Mucosa of stomach (tissue), 1 donor: ENCODE data around the gene TSPAN18.
A peak's percentile ranks its signal among the peaks of the same experiment; 100 is the strongest.

Source experiments
- H3K27me3 ChIP-seq: one replicate; pipeline ENCODE4 v1.7.0; 2013; ENCODE audit warnings: mild to moderate bottlenecking, low read length; ENCODE audit not compliant: control insufficient read depth, insufficient read depth
- H3K36me3 ChIP-seq: one replicate; pipeline ENCODE4 v1.7.0; 2013; ENCODE audit warnings: low read length; ENCODE audit not compliant: control insufficient read depth, insufficient read depth
- H3K4me1 ChIP-seq: one replicate; pipeline ENCODE4 v1.7.0; 2013; ENCODE audit warnings: mild to moderate bottlenecking, low read length; ENCODE audit not compliant: control insufficient read depth, insufficient read depth
- H3K4me3 ChIP-seq: one replicate; pipeline ENCODE4 v1.7.0; 2013; ENCODE audit warnings: low read length
- H3K9ac ChIP-seq: one replicate; pipeline ENCODE4 v1.7.0; 2013; ENCODE audit warnings: mild to moderate bottlenecking, low read length, moderate library complexity
- H3K9me3 ChIP-seq: one replicate; pipeline ENCODE4 v1.7.0; 2013; ENCODE audit warnings: mild to moderate bottlenecking, low read length, moderate library complexity; ENCODE audit not compliant: control insufficient read depth
- donor health status: Pancreatic carcinoma.

The TSPAN18 gene

GRCh38 chr11:44934735-44935250 is 208.0 kb downstream of the TSPAN18 start:
- Histone ChIP-seq H3K4me1 (peaks cover 3% of the 10 kb centered on the region), H3K4me3 (no peak overlapping the region), H3K9ac (no peak overlapping the region), H3K36me3 (peaks cover 8% of the 10 kb centered on the region), H3K9me3 (no peaks in the 10 kb centered on the region), H3K27me3 (no peaks in the 10 kb centered on the region)

DNA sequence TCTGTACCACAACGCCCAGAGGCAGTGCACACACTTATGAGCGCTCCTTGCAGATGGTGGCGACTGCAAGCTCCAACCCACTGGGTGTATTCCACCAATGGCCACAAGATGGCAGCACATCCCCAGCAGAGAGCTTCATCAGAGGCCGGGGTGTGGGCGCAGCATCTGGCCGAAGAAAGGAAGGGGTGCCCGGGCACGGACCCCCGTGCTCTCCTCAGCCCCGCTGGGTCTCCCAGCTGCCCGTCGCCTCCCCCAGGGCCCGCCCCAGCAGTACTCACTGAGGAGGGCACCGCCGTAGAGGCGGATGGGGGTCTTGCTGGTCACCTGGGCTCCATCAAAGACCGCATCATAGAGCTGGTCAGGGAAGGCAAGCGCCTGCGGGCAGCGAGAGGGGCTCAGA is 209.8 kb downstream of the TSPAN18 start:
- H3K4me1 ChIP-seq, result peaks cover 13% of the 10 kb centered on the region
- no peaks in the 10 kb centered on the region for H3K9me3 ChIP-seq
- H3K36me3 ChIP-seq, result peaks cover 8% of the 10 kb centered on the region
- H3K27me3 ChIP-seq, result no peaks in the 10 kb centered on the region
- H3K9ac ChIP-seq, result no peak overlapping the region
- no peak overlapping the region for H3K4me3 ChIP-seq

GRCh38 chr11:44936951-44937543 is 210.3 kb downstream of the TSPAN18 start:
- Histone ChIP-seq H3K4me3 (no peak overlapping the region), H3K9me3 (no peaks in the 10 kb centered on the region), H3K9ac (no peak overlapping the region), H3K4me1 (peaks cover 18% of the 10 kb centered on the region), H3K27me3 (no peaks in the 10 kb centered on the region), H3K36me3 (peaks cover 8% of the 10 kb centered on the region)

- H3K9me3 ChIP-seq, result no peaks in the 10 kb centered on the region
- H3K4me3 ChIP-seq, result no peak overlapping the region
- no peaks in the 10 kb centered on the region for H3K27me3 ChIP-seq
- peaks cover 29% of the 10 kb centered on the region for H3K4me1 ChIP-seq
- peaks cover 8% of the 10 kb centered on the region for H3K36me3 ChIP-seq
- H3K9ac ChIP-seq, result no peak overlapping the region
Measured at GRCh38 chr11:44938066-44938691, 211.4 kb downstream of the TSPAN18 start.

GRCh38 chr11:44939673-44940395 is 213.1 kb downstream of the TSPAN18 start:
- no peaks in the 10 kb centered on the region for H3K9me3 ChIP-seq
- peaks cover 43% of the 10 kb centered on the region for H3K4me1 ChIP-seq
- no peak overlapping the region for H3K4me3 ChIP-seq
- H3K27me3 ChIP-seq, result no peaks in the 10 kb centered on the region
- H3K36me3 ChIP-seq, result no peaks in the 10 kb centered on the region
- H3K9ac ChIP-seq, result no peak overlapping the region

DNA sequence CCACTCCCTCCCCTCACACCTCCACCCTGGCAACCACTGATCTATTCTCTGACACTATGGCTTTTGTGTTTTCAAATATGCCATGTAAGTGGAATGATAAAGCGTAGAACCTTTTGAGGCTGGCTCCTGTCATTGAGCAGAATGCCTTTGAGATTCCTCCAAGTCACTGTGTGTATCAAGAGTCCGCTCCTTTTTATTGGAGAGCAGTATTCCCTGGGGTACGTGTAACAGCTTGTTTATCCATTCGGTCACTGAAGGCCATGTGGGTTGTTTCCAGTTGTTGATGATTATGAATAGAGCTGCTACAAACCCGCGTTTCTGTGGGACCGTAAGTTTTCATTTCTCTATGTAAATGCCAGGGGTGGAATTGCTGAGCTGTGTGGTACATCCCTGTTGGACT is 213.6 kb downstream of the TSPAN18 start:
- Histone ChIP-seq H3K36me3 (no peaks in the 10 kb centered on the region), H3K4me3 (no peak overlapping the region), H3K4me1 (peaks cover 43% of the 10 kb centered on the region), H3K9me3 (no peaks in the 10 kb centered on the region), H3K27me3 (no peaks in the 10 kb centered on the region), H3K9ac (no peak overlapping the region)

DNA sequence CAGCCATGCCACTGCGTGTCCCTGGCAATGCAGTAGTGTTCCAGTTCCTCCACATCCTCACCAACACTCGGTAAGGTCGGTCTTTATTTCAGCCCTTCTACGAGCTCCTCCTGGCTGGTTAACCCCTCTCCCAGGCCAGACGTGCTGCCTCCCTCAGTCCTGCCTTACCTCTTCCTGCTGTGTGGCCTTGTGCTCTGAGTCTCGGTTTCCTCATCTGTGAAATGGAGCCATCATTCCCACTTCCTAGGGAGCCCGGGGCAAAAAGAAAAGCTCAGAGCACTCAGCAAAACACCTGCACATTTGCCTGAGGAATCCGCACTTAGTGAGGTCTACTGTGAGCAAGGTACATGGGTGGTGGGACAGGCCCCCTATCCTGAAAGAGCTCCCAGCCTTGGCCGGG is 214.1 kb downstream of the TSPAN18 start:
- Histone ChIP-seq H3K9me3 (no peaks in the 10 kb centered on the region), H3K36me3 (no peaks in the 10 kb centered on the region), H3K4me3 (no peak overlapping the region), H3K27me3 (no peaks in the 10 kb centered on the region), H3K4me1 (peaks cover 43% of the 10 kb centered on the region), H3K9ac (no peak overlapping the region)

GRCh38 chr11:44941259-44942021 is 214.7 kb downstream of the TSPAN18 start:
- no peaks in the 10 kb centered on the region for H3K9me3 ChIP-seq
- no peak overlapping the region for H3K9ac ChIP-seq
- H3K36me3 ChIP-seq, result no peaks in the 10 kb centered on the region
- no peak overlapping the region for H3K4me3 ChIP-seq
- H3K27me3 ChIP-seq, result no peaks in the 10 kb centered on the region
- peaks cover 43% of the 10 kb centered on the region for H3K4me1 ChIP-seq

- Histone ChIP-seq H3K9ac (peak overlapping the region; percentile 36), H3K36me3 (no peaks in the 10 kb centered on the region), H3K4me3 (no peak overlapping the region), H3K9me3 (no peaks in the 10 kb centered on the region), H3K27me3 (no peaks in the 10 kb centered on the region), H3K4me1 (peaks cover 43% of the 10 kb centered on the region)
Measured at GRCh38 chr11:44942029-44942955, 215.5 kb downstream of the TSPAN18 start.

DNA sequence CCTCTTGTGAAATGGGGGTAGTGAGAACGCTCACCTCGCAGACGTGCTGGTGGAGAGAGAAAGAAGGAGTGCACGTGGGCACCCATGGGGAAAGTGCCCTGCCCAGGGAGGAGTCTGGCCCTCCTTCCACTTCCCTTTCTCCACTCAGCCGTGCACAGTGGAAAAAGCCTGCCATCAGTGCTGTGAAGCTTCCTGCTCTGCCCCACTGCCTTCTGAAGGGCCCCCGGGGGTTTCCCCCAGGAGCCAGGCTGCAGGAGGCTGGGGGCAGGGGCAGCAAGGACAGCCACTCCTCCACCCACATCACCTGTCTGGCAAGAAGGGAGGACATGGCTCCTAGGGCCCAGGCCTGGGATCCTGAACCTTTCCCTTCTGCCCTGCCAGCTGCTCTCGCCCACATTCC is 216.4 kb downstream of the TSPAN18 start:
- H3K9ac ChIP-seq, result peak overlapping the region; percentile 36
- no peaks in the 10 kb centered on the region for H3K36me3 ChIP-seq
- H3K27me3 ChIP-seq, result no peaks in the 10 kb centered on the region
- no peaks in the 10 kb centered on the region for H3K9me3 ChIP-seq
- peaks cover 43% of the 10 kb centered on the region for H3K4me1 ChIP-seq
- no peak overlapping the region for H3K4me3 ChIP-seq

GRCh38 chr11:44943696-44944095 is 216.9 kb downstream of the TSPAN18 start:
- H3K9ac ChIP-seq, result no peak overlapping the region
- no peak overlapping the region for H3K4me3 ChIP-seq
- H3K9me3 ChIP-seq, result no peaks in the 10 kb centered on the region
- peaks cover 47% of the 10 kb centered on the region for H3K4me1 ChIP-seq
- H3K27me3 ChIP-seq, result no peaks in the 10 kb centered on the region
- no peaks in the 10 kb centered on the region for H3K36me3 ChIP-seq
